K562 (cell line): Measurements from ENCODE around the gene UNC5C. TPM values are rescaled to one million over a fixed set of nuclear protein-coding genes. Genes with fewer than 3 reads are reported as not detected.

Source experiments
- ATAC-seq: fragments of 200-7000 bp; cut with Tn5 transposase; 3 replicates; pipeline ENCODE4 v1.9.1; 2020; ENCODE audit warnings: moderate library complexity
- BruUV-seq: library from RNA; stranded (reverse); fragments of 400-500 nt; replicated peaks from 2 replicates; lab custom pipeline; 2021; lab: Mats Ljungman, UMichigan
- CTCF ChIA-PET: fragments of 300-600 bp; formaldehyde crosslinking; extraction: SDS; loops from one replicate; lab custom pipeline; 2021; ENCODE audit warnings: low intra/inter-chr PET ratio; lab: Yijun Ruan, JAX
- POLR2A ChIA-PET: fragments of 300-600, 350-650 bp; sonication (Branson Sonifier 250); formaldehyde crosslinking; extraction: SDS; loops from one replicate; lab custom pipeline; 2021; ENCODE audit warnings: antibody characterized with exemption, inconsistent platforms; lab: Yijun Ruan, JAX
- DNase-seq, 4 experiments: peaks; one replicate each; pipeline versions ENCODE4 v3.0.0 to v3.0.0-alpha.2; 2011 to 2018; ENCODE audit warnings: low spot score in 3 of 4, mixed read lengths in 3 of 4; ENCODE audit errors: extremely low read depth in 1 of 4
- FAIRE-seq: peaks from 2 replicates; lab custom pipeline; 2011; peaks lifted over from hg19 to GRCh38; lab: Jason Lieb, UNC
- H2AFZ ChIP-seq: 2 replicates; pipeline ENCODE4 v1.6.0; 2011; ENCODE audit warnings: low read depth, low read length, control low read depth, inconsistent platforms
- H3K27ac ChIP-seq: fragments of 200-600 bp; 3 replicates; pipeline ENCODE4 v1.8.0; 2011; ENCODE audit warnings: low read depth, mild to moderate bottlenecking, control low read depth, inconsistent platforms, low read length, moderate library complexity, mixed read lengths; ENCODE audit errors: extremely low read depth
- H3K27me3 ChIP-seq, 2 experiments: fragments of 300-600 bp in 1 of 2; 2 replicates in 1 of 2; 3 replicates in 1 of 2; pipeline versions ENCODE4 v1.6.0 to v1.8.0; 2011; ENCODE audit warnings: inconsistent platforms in 2 of 2, low read length in 2 of 2, mild to moderate bottlenecking in 1 of 2, mixed read lengths in 1 of 2, moderate library complexity in 1 of 2; ENCODE audit not compliant: control insufficient read depth in 2 of 2, insufficient read depth in 2 of 2
- H3K36me3 ChIP-seq: fragments of 300-600 bp; 3 replicates; pipeline ENCODE4 v1.8.0; 2011; ENCODE audit warnings: mild to moderate bottlenecking, low read length, inconsistent platforms; ENCODE audit not compliant: control insufficient read depth, insufficient read depth
- H3K4me1 ChIP-seq, 2 experiments: fragments of 200-600 bp in 1 of 2; replicated peaks in 1 of 2; 2 replicates in 1 of 2; 3 replicates in 1 of 2; pipeline versions ENCODE4 v1.5.1 to v1.8.0; 2011; ENCODE audit warnings: inconsistent platforms in 2 of 2, low read length in 2 of 2, mild to moderate bottlenecking in 1 of 2, mixed read lengths in 1 of 2, moderate library complexity in 1 of 2; ENCODE audit not compliant: control insufficient read depth in 2 of 2, insufficient read depth in 2 of 2
- H3K4me2 ChIP-seq: 2 replicates; pipeline ENCODE4 v1.6.1; 2011; ENCODE audit warnings: low read length, control low read depth, inconsistent platforms, mixed read lengths; ENCODE audit not compliant: insufficient read depth
- H3K4me3 ChIP-seq: fragments of 200-600 bp; sonication (generic), shearing (Covaris generic); 2 replicates; pipeline ENCODE4 v1.5.1; 2016; ENCODE audit warnings: control low read depth, inconsistent platforms
- H3K79me2 ChIP-seq: fragments of 200-600 bp; 3 replicates; pipeline ENCODE4 v1.8.0; 2011; ENCODE audit warnings: low read length, inconsistent platforms; ENCODE audit not compliant: control insufficient read depth, insufficient read depth
- H3K9ac ChIP-seq, 2 experiments: 2 replicates each; pipeline versions ENCODE4 v1.6.0 to v1.6.1; 2011; ENCODE audit warnings: low read depth in 2 of 2, low read length in 2 of 2, control low read depth in 1 of 2, inconsistent platforms in 1 of 2, mild to moderate bottlenecking in 1 of 2, mixed read lengths in 1 of 2; ENCODE audit not compliant: insufficient read depth in 1 of 2
- H3K9me1 ChIP-seq: one replicate; pipeline ENCODE4 v1.6.0; 2011; ENCODE audit warnings: inconsistent platforms, mild to moderate bottlenecking, low read length, moderate library complexity; ENCODE audit not compliant: control insufficient read depth, insufficient read depth
- H3K9me3 ChIP-seq: replicated peaks from 2 replicates; pipeline ENCODE4 v1.5.1; 2011; ENCODE audit warnings: low read depth, low read length, inconsistent platforms; ENCODE audit not compliant: control insufficient read depth, insufficient read depth
- H4K20me1 ChIP-seq: replicated peaks from 2 replicates; pipeline ENCODE4 v1.6.1; 2011; ENCODE audit warnings: low read length, inconsistent platforms, mixed read lengths; ENCODE audit not compliant: control insufficient read depth, insufficient read depth
- BDP1 ChIP-seq: IDR thresholded peaks from 3 replicates; pipeline ENCODE4 v1.6.1; 2011; ENCODE audit not compliant: insufficient read length, insufficient read depth
- RAD21 ChIP-seq, 2 experiments: fragments of 250-450 bp in 1 of 2; fragments of 450-650 bp in 1 of 2; sonication (Bioruptor Pico) in 1 of 2; formaldehyde crosslinking in 1 of 2; IDR thresholded peaks in 1 of 2; conservative IDR thresholded peaks in 1 of 2; 2 replicates each; pipeline versions ENCODE4 v1.4.0 to v1.8.0; 2020 to 2022; ENCODE audit warnings: mild to moderate bottlenecking in 2 of 2, moderate library complexity in 1 of 2
- WGBS: fragments of 100-300 bp; shearing (Covaris generic); methylation state at CpG from one replicate; pipeline ENCODE4 v1.1.6; 2016; ENCODE audit warnings: low coverage, mixed read lengths; ENCODE audit not compliant: insufficient coverage; ENCODE audit errors: missing lambda C conversion rate; 5-methylcytosine and 5-hydroxymethylcytosine counted together
- in situ Hi-C: fragments of 300-500 bp; cut with MboI; formaldehyde crosslinking; loops from 4 replicates; pipeline ENCODE4 v1.15.0; 2018; ENCODE audit warnings: inconsistent platforms, mixed read lengths
- intact Hi-C: fragments of 100-400 bp; cut with micrococcal nuclease; formaldehyde crosslinking; loops from 2 replicates; pipeline ENCODE4 v1.14.2; 2022
- polyA plus RNA-seq, 8 experiments: library from polyadenylated mRNA; depleted of rRNA in 4 of 8; stranded (reverse) in 5 of 8; unstranded in 3 of 8; fragments of >200 nt; fragmentation: Nextera tagmentation in 2 of 8; fragmentation: Illumina TruSeq in 1 of 8; extraction: Ambion mirVana in 2 of 8; extraction: Trizol in 1 of 8; gene quantifications; 2 replicates each; pipeline versions ENCODE4 v1.2.1 to v1.2.3, GENCODE V29; 2011 to 2014; ENCODE audit warnings: inconsistent platforms in 1 of 8, missing spikeins in 1 of 8
- total RNA-seq, 7 experiments: library from RNA; depleted of rRNA in 6 of 7; stranded (reverse); fragments of >200 nt in 6 of 7; fragmentation: Illumina TruSeq in 2 of 7; extraction: Trizol in 2 of 7; gene quantifications; 2 replicates each; pipeline versions ENCODE4 v1.2.1 to v1.2.3, GENCODE V29; 2011 to 2021; ENCODE audit warnings: low replicate concordance in 1 of 7
- TF ChIP-seq, protein P1 (sequence below): IDR thresholded peaks from 2 replicates; pipeline ENCODE4 v1.6.1; 2011; ENCODE audit warnings: borderline replicate concordance, low read depth, mild to moderate bottlenecking, moderate library complexity, low read length; ENCODE audit not compliant: insufficient read depth, poor library complexity, severe bottlenecking
- TF ChIP-seq, protein P2 (sequence below), 3 experiments: IDR thresholded peaks in 2 of 3; conservative IDR thresholded peaks in 1 of 3; 2 replicates each; pipeline ENCODE4 v1.5.1; 2011 to 2012; ENCODE audit warnings: low read length in 3 of 3, mild to moderate bottlenecking in 3 of 3, control low read depth in 2 of 3, improper control_type of control experiment in 1 of 3, inconsistent platforms in 1 of 3, low read depth in 1 of 3, mixed read lengths in 1 of 3, moderate library complexity in 1 of 3; ENCODE audit not compliant: insufficient read depth in 2 of 3
- TF ChIP-seq, protein P3 (sequence below): fragments of 450-650 bp; IDR thresholded peaks from 2 replicates; pipeline ENCODE4 v1.6.1; 2016; ENCODE audit warnings: low read depth

UNC5C gene
- total and polyA plus RNA-seq, 9 of the 15 experiments (the other 6 are each of a cell fraction or from before 2014, with no cell fraction given) = under 0.01 to 0.10 (median 0.03) TPM; not detected in 1

DNA sequence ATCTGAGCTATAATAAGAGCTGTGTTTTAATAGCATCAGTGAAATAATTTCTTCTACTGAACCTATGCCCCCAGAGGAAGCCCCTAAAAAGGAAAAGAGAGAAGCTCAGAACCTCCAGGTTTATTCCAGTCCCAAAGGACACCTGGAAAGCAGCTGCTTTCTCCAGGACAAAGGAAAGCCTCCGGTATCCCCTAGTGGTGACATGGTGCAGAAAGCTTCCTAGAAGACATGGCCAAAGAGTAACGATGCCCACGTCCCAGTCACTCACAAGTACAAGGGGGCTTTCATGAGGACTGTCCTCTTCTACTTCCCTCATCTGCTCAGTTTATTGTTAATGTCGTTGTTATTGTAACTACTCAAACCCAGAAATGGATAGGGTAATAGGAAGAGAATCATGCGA lies 343.9 kb downstream of the UNC5C start:
- FAIRE-seq = no peak
- intact Hi-C loops = no loop called here
- CTCF ChIA-PET = no interaction called here
- TF ChIP-seq BDP1 = no peak
- peak in 1 of 2 experiments; percentile 29; a peak in 1 of 4 replicates for TF ChIP-seq RAD21 (CRISPR knock-in tag; conservative IDR thresholded peaks at IDR 0.05 in 1 of 2, IDR thresholded peaks at IDR 0.05 in 1 of 2)
- TF ChIP-seq, protein P1, sequence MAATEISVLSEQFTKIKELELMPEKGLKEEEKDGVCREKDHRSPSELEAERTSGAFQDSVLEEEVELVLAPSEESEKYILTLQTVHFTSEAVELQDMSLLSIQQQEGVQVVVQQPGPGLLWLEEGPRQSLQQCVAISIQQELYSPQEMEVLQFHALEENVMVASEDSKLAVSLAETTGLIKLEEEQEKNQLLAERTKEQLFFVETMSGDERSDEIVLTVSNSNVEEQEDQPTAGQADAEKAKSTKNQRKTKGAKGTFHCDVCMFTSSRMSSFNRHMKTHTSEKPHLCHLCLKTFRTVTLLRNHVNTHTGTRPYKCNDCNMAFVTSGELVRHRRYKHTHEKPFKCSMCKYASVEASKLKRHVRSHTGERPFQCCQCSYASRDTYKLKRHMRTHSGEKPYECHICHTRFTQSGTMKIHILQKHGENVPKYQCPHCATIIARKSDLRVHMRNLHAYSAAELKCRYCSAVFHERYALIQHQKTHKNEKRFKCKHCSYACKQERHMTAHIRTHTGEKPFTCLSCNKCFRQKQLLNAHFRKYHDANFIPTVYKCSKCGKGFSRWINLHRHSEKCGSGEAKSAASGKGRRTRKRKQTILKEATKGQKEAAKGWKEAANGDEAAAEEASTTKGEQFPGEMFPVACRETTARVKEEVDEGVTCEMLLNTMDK = peak; percentile 16
- TF ChIP-seq, protein P2, sequence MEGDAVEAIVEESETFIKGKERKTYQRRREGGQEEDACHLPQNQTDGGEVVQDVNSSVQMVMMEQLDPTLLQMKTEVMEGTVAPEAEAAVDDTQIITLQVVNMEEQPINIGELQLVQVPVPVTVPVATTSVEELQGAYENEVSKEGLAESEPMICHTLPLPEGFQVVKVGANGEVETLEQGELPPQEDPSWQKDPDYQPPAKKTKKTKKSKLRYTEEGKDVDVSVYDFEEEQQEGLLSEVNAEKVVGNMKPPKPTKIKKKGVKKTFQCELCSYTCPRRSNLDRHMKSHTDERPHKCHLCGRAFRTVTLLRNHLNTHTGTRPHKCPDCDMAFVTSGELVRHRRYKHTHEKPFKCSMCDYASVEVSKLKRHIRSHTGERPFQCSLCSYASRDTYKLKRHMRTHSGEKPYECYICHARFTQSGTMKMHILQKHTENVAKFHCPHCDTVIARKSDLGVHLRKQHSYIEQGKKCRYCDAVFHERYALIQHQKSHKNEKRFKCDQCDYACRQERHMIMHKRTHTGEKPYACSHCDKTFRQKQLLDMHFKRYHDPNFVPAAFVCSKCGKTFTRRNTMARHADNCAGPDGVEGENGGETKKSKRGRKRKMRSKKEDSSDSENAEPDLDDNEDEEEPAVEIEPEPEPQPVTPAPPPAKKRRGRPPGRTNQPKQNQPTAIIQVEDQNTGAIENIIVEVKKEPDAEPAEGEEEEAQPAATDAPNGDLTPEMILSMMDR (IDR thresholded peaks at IDR 0.05 in 2 of 3, conservative IDR thresholded peaks at IDR 0.05 in 1 of 3; ENCODE audit: insufficient read depth in 2 of 3, low read depth in 1 of 3, low read length in 3 of 3) = peak; percentile 39 to 56 (median 45)
- TF ChIP-seq, protein P3, sequence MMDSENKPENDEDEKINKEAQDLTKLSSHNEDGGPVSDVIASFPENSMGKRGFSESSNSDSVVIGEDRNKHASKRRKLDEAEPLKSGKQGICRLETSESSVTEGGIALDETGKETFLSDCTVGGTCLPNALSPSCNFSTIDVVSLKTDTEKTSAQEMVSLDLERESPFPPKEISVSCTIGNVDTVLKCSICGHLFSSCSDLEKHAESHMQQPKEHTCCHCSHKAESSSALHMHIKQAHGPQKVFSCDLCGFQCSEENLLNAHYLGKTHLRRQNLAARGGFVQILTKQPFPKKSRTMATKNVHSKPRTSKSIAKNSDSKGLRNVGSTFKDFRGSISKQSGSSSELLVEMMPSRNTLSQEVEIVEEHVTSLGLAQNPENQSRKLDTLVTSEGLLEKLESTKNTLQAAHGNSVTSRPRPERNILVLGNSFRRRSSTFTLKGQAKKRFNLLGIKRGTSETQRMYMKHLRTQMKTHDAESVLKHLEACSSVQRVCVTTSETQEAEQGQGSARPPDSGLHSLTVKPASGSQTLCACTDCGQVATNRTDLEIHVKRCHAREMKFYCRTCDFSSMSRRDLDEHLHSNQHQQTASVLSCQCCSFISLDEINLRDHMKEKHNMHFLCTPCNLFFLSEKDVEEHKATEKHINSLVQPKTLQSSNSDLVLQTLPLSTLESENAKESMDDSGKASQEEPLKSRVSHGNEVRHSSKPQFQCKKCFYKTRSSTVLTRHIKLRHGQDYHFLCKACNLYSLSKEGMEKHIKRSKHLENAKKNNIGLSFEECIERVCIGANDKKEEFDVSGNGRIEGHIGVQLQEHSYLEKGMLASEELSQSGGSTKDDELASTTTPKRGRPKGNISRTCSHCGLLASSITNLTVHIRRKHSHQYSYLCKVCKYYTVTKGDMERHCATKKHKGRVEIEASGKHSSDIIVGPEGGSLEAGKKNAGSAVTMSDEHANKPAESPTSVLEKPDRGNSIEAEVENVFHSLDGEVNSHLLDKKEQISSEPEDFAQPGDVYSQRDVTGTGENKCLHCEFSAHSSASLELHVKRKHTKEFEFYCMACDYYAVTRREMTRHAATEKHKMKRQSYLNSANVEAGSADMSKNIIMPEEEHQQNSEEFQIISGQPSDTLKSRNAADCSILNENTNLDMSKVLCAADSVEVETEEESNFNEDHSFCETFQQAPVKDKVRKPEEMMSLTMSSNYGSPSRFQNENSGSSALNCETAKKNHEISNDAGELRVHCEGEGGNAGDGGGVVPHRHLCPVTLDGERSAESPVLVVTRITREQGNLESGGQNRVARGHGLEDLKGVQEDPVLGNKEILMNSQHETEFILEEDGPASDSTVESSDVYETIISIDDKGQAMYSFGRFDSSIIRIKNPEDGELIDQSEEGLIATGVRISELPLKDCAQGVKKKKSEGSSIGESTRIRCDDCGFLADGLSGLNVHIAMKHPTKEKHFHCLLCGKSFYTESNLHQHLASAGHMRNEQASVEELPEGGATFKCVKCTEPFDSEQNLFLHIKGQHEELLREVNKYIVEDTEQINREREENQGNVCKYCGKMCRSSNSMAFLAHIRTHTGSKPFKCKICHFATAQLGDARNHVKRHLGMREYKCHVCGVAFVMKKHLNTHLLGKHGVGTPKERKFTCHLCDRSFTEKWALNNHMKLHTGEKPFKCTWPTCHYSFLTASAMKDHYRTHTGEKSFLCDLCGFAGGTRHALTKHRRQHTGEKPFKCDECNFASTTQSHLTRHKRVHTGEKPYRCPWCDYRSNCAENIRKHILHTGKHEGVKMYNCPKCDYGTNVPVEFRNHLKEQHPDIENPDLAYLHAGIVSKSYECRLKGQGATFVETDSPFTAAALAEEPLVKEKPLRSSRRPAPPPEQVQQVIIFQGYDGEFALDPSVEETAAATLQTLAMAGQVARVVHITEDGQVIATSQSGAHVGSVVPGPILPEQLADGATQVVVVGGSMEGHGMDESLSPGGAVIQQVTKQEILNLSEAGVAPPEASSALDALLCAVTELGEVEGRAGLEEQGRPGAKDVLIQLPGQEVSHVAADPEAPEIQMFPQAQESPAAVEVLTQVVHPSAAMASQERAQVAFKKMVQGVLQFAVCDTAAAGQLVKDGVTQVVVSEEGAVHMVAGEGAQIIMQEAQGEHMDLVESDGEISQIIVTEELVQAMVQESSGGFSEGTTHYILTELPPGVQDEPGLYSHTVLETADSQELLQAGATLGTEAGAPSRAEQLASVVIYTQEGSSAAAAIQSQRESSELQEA = no peak

More for the DNA sequence above, 343.9 kb downstream of the UNC5C start:
- 19% methylated on average over 5 of the region's 5 CpGs for WGBS
- H3K9ac ChIP-seq = no peak overlapping the region
- in situ Hi-C loops = no loop called here
- H2AFZ ChIP-seq = no peak overlapping the region; the same call in 1 of the 2 replicates
- H3K36me3 ChIP-seq = no peaks in the 10 kb centered on the region
- no peaks in the 10 kb centered on the region for H4K20me1 ChIP-seq
- no peaks in the 10 kb centered on the region for H3K79me2 ChIP-seq
- H3K4me1 ChIP-seq = no peaks in the 10 kb centered on the region; a peak in 1 of 5 replicates
- H3K4me2 ChIP-seq = no peak overlapping the region
- H3K4me3 ChIP-seq = no peak overlapping the region
- BruUV-seq = no TSS peak
- DNase-seq = peak in 2 of 4 experiments; percentile 22
- no peaks in the 10 kb centered on the region for H3K9me1 ChIP-seq
- ATAC-seq = peak; percentile 83
- H3K9me3 ChIP-seq = no peaks in the 10 kb centered on the region
- H3K27me3 ChIP-seq = peaks cover 0 to 9% of the 10 kb centered on the region in 2 experiments; a peak in 1 of 5 replicates
- POLR2A ChIA-PET = interaction anchor here (1.4 kb wide), 1 partner anchor 9 kb away, joined by 4 read pairs; no protein-coding TSS in a partner anchor
- H3K27ac ChIP-seq = no peak overlapping the region
